BE2C (cell line): ENCODE results near the gene ZNF230.
A peak's percentile ranks its signal among the peaks of the same experiment; 100 is the strongest.

Experiments used
- DNase-seq: peaks from one replicate; pipeline ENCODE4 v3.0.0-alpha.2; 2020
- H3K27me3 ChIP-seq: fragments of 250-450 bp; sonication (Bioruptor Pico); 2 replicates; pipeline ENCODE4 v1.5.1; 2020; ENCODE audit warnings: mild to moderate bottlenecking
- H3K36me3 ChIP-seq: fragments of 250-450 bp; sonication (Bioruptor Pico); 2 replicates; pipeline ENCODE4 v1.5.1; 2020; ENCODE audit warnings: mild to moderate bottlenecking
- H3K4me1 ChIP-seq: fragments of 250-450 bp; sonication (Bioruptor Pico); 2 replicates; pipeline ENCODE4 v1.5.1; 2020
- H3K4me3 ChIP-seq: 2 replicates; pipeline ENCODE4 v1.5.1; 2011; ENCODE audit warnings: low read depth, low read length
- H3K9me3 ChIP-seq: fragments of 250-450 bp; sonication (Bioruptor Pico); 2 replicates; pipeline ENCODE4 v1.5.1; 2020
- TF ChIP-seq, protein P1 (sequence below): IDR thresholded peaks from 2 replicates; pipeline ENCODE4 v1.5.1; 2012; ENCODE audit warnings: mild to moderate bottlenecking, low read depth, low read length

The ZNF230 gene

DNA sequence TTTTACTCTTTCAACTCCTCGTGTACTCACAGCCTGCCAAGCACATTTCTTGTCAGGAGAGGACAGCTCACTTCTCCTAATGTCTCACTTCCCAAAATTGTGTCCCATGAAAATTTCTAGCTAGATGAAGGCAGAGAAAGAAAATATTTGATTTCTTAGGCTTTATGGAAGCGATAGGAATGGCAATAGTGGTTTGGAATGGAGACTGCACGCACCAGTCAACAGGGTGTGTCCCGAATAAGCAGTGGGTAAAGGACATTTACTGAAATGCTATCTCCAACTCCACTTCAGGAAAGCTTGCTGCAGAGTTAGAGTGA is 22.1 kb downstream of the ZNF230 start:
- H3K9me3 ChIP-seq, result no peaks in the 10 kb centered on the region
- H3K27me3 ChIP-seq, result no peaks in the 10 kb centered on the region
- TF ChIP-seq, protein P1, sequence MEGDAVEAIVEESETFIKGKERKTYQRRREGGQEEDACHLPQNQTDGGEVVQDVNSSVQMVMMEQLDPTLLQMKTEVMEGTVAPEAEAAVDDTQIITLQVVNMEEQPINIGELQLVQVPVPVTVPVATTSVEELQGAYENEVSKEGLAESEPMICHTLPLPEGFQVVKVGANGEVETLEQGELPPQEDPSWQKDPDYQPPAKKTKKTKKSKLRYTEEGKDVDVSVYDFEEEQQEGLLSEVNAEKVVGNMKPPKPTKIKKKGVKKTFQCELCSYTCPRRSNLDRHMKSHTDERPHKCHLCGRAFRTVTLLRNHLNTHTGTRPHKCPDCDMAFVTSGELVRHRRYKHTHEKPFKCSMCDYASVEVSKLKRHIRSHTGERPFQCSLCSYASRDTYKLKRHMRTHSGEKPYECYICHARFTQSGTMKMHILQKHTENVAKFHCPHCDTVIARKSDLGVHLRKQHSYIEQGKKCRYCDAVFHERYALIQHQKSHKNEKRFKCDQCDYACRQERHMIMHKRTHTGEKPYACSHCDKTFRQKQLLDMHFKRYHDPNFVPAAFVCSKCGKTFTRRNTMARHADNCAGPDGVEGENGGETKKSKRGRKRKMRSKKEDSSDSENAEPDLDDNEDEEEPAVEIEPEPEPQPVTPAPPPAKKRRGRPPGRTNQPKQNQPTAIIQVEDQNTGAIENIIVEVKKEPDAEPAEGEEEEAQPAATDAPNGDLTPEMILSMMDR, result no peak
- no peaks in the 10 kb centered on the region for H3K4me1 ChIP-seq
- no peak for DNase-seq
- peak overlapping the region; percentile 76 for H3K4me3 ChIP-seq
- H3K36me3 ChIP-seq, result peaks cover 17% of the 10 kb centered on the region

DNA sequence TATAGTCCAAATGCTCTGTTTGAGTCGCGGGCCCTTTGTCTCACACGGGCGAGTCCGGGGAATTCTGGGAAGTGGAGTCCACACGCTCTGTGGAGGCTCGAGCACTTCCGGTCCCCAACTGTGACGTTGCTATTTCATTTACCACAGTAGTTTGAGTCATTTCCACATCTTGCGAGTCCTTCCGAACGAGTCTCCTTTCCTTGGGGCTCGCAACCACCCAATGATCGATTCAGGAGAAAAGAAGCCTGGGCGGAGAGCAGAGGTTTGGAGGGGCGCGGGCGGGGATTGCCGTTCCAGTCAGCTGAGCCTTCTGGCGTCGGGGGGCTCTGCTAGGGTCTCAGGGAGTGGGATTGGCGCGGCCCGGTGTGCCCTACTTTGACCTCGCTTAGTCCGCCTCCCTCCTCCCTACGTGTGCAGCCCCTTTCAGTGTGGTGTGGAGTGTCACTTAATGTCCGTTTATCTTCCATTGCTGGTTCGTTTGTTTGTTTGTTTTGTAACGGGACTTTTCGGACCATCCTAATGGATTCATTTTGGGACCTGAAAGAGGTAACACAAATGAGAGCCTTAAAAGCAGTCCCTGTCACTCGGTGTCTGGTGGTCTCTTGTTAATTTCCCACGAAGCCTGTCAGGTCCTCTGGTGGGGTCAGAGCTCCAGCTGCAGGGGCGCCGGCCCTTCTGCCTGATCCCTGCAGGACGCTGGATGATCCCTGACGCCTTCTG is 22.6 kb downstream of the ZNF230 start, which contains the start of gene ZNF222:
Gene ZNF222, plus strand, starts transcription at position 163 of the 720 bp plus-strand sequence. Its CDS starts 58 bp downstream, at position 221.
- H3K9me3 ChIP-seq, result no peaks in the 10 kb centered on the region
- DNase-seq, result peak; percentile 81
- H3K36me3 ChIP-seq, result peaks cover 18% of the 10 kb centered on the region
- peak within 1 kb of the TSS; percentile 76 for H3K4me3 ChIP-seq
- TF ChIP-seq, protein P1, result no peak
- H3K27me3 ChIP-seq, result no peaks in the 10 kb centered on the region
- H3K4me1 ChIP-seq, result no peaks in the 10 kb centered on the region

DNA sequence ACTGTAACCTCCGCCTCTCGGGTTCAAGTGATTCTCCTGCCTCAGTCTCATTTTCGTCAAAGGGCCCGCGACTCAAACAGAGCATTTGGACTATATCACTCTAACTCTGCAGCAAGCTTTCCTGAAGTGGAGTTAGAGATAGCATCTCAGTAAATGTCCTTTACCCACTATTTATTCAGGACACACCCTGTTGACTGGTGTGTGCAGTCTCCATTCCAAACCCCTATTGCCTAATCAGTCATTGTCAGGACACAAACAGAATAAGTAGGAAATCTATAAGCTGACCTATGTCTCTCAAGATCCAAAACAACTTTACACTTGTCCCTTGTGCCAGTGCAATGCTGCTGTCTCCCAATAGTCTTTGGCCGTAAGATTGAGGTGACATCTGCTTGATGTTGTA is 23.9 kb downstream of the ZNF230 start:
- Histone ChIP-seq H3K36me3 (peaks cover 30% of the 10 kb centered on the region), H3K9me3 (peaks cover 3% of the 10 kb centered on the region), H3K27me3 (no peaks in the 10 kb centered on the region), H3K4me1 (no peaks in the 10 kb centered on the region), H3K4me3 (no peak overlapping the region)
- TF ChIP-seq, protein P1, result no peak
- DNase-seq, result no peak

DNA sequence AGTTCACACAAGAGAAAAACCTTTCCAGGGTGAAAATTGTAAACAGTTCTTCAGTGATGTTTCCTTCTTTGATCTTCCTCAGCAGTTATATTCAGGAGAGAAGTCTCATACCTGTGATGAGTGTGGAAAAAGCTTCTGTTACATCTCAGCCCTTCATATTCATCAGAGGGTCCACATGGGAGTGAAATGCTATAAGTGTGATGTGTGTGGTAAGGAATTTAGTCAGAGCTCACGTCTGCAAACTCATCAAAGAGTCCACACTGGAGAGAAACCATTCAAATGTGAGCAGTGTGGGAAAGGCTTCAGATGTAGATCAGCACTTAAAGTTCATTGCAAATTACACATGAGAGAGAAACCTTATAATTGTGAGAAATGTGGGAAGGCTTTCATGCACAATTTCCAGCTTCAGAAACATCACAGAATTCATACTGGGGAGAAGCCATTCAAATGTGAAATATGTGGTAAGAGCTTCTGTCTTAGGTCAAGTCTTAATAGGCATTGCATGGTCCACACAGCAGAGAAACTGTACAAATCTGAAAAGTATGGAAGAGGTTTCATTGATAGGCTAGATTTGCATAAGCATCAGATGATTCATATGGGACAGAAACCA is 29.3 kb downstream of the ZNF230 start:
- TF ChIP-seq, protein P1, result no peak
- H3K36me3 ChIP-seq, result peaks cover 43% of the 10 kb centered on the region
- H3K27me3 ChIP-seq, result no peaks in the 10 kb centered on the region
- no peak for DNase-seq
- H3K4me1 ChIP-seq, result no peaks in the 10 kb centered on the region
- H3K9me3 ChIP-seq, result peaks cover 10% of the 10 kb centered on the region
- no peak overlapping the region for H3K4me3 ChIP-seq

DNA sequence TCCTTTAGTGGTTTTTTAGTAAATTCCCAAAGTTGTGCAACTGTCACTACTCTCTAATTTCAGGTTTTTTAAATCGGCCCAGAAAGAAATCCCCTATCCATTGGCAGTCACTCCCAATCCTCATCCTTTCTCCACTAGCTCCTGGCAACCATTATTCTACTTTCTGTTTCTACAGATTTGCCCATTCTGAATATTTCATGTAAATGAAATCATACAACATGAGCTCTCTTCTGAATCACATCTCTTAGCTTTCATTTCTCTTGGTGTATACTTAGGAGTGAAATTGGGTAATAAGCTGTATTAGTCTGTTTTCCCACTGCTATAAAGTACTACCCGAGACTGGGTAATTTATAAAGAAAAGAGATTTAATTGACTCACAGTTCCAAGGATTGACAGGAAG is 39.4 kb downstream of the ZNF230 start:
- Histone ChIP-seq H3K4me1 (no peaks in the 10 kb centered on the region), H3K27me3 (peaks cover 27% of the 10 kb centered on the region)
- no peak for DNase-seq

More for the DNA sequence above, 39.4 kb downstream of the ZNF230 start:
- Histone ChIP-seq H3K9me3 (no peaks in the 10 kb centered on the region), H3K4me3 (no peak overlapping the region), H3K36me3 (no peaks in the 10 kb centered on the region)
- TF ChIP-seq, protein P1, result no peak
